HUES48 (cell line): ENCODE results near the gene TMUB1.

Experiments used
- H3K27ac ChIP-seq: one replicate; pipeline ENCODE4 v1.7.0; 2013; ENCODE audit warnings: low read depth, low read length, inconsistent platforms
- H3K27me3 ChIP-seq: 2 replicates; pipeline ENCODE4 v1.6.1; 2013; ENCODE audit warnings: mild to moderate bottlenecking, low read length; ENCODE audit not compliant: control insufficient read depth, insufficient read depth
- H3K36me3 ChIP-seq: 2 replicates; pipeline ENCODE4 v1.6.1; 2013; ENCODE audit warnings: low read length; ENCODE audit not compliant: control insufficient read depth, insufficient read depth
- H3K4me1 ChIP-seq: 2 replicates; pipeline ENCODE4 v1.6.1; 2013; ENCODE audit warnings: mild to moderate bottlenecking, low read length; ENCODE audit not compliant: control insufficient read depth, insufficient read depth
- H3K4me3 ChIP-seq: 2 replicates; pipeline ENCODE4 v1.5.1; 2013; ENCODE audit warnings: mild to moderate bottlenecking, low read depth, low read length
- H3K9ac ChIP-seq: 2 replicates; pipeline ENCODE4 v1.6.1; 2013; ENCODE audit warnings: mild to moderate bottlenecking, low read depth, low read length, moderate library complexity
- H3K9me3 ChIP-seq: 2 replicates; pipeline ENCODE4 v1.6.1; 2013; ENCODE audit warnings: low read length; ENCODE audit not compliant: control insufficient read depth, insufficient read depth

TMUB1 gene

GRCh38 chr7:151074817-151075661, 8.3 kb downstream of the TMUB1 start:
- no peak overlapping the region for H3K27ac ChIP-seq

GRCh38 chr7:151073990-151074389, 9.3 kb downstream of the TMUB1 start:
- Histone ChIP-seq H3K36me3 (peaks cover 69% of the 10 kb centered on the region), H3K4me3 (no peak overlapping the region)

More at GRCh38 chr7:151074817-151075661, 8.3 kb downstream of the TMUB1 start:
- no peaks in the 10 kb centered on the region for H3K9me3 ChIP-seq
- no peak overlapping the region for H3K9ac ChIP-seq
- H3K36me3 ChIP-seq: peaks cover 58% of the 10 kb centered on the region
- no peaks in the 10 kb centered on the region for H3K27me3 ChIP-seq
- no peak overlapping the region for H3K4me3 ChIP-seq
- H3K4me1 ChIP-seq: peaks cover 13% of the 10 kb centered on the region

DNA sequence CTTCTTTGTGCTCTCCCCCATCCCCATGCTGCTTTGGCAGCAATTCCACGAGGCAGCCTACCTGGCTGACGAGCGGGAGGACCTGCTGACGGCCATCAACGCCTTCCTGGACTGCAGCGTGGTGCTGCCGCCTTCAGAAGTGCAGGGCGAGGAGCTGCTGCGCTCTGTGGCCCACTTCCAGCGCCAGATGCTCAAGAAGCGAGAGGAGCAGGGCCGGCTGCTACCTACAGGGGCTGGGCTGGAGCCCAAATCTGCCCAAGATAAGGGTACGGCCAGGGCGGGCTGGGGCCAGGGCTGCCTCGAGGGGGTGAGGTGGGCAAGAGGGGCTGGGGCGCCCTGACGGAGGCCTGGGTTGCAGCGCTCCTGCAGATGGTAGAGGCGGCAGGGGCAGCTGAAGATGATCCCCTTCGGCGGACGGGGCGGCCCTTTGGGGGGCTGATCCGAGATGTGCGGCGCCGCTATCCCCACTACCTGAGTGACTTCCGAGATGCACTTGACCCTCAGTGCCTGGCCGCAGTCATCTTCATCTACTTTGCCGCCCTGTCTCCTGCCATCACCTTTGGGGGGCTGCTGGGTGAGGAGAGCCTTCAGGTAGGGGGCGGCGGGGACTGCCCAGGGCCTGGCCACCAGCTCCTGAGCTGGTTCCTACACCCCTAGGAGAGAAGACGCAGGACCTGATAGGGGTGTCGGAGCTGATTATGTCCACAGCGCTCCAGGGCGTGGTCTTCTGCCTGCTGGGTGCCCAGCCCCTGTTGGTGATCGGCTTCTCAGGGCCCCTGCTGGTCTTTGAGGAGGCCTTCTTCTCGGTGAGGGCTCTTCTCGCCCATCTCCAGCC, 12.0 kb downstream of the TMUB1 start:
- H3K4me1 ChIP-seq: peaks cover 7% of the 10 kb centered on the region
- H3K9me3 ChIP-seq: no peaks in the 10 kb centered on the region
- H3K27ac ChIP-seq: no peak overlapping the region
- H3K36me3 ChIP-seq: peaks cover 93% of the 10 kb centered on the region
- no peaks in the 10 kb centered on the region for H3K27me3 ChIP-seq
- H3K4me3 ChIP-seq: no peak overlapping the region
- no peak overlapping the region for H3K9ac ChIP-seq

More at GRCh38 chr7:151073990-151074389, 9.3 kb downstream of the TMUB1 start:
- H3K4me1 ChIP-seq: peaks cover 4% of the 10 kb centered on the region
- H3K27me3 ChIP-seq: no peaks in the 10 kb centered on the region
- H3K9me3 ChIP-seq: no peaks in the 10 kb centered on the region
- H3K27ac ChIP-seq: no peak overlapping the region
- no peak overlapping the region for H3K9ac ChIP-seq

GRCh38 chr7:151070574-151070960, 12.7 kb downstream of the TMUB1 start:
- Histone ChIP-seq H3K27me3 (no peaks in the 10 kb centered on the region), H3K9me3 (no peaks in the 10 kb centered on the region), H3K4me1 (peaks cover 7% of the 10 kb centered on the region), H3K36me3 (peaks cover 95% of the 10 kb centered on the region), H3K27ac (no peak overlapping the region), H3K9ac (no peak overlapping the region), H3K4me3 (no peak overlapping the region)

DNA sequence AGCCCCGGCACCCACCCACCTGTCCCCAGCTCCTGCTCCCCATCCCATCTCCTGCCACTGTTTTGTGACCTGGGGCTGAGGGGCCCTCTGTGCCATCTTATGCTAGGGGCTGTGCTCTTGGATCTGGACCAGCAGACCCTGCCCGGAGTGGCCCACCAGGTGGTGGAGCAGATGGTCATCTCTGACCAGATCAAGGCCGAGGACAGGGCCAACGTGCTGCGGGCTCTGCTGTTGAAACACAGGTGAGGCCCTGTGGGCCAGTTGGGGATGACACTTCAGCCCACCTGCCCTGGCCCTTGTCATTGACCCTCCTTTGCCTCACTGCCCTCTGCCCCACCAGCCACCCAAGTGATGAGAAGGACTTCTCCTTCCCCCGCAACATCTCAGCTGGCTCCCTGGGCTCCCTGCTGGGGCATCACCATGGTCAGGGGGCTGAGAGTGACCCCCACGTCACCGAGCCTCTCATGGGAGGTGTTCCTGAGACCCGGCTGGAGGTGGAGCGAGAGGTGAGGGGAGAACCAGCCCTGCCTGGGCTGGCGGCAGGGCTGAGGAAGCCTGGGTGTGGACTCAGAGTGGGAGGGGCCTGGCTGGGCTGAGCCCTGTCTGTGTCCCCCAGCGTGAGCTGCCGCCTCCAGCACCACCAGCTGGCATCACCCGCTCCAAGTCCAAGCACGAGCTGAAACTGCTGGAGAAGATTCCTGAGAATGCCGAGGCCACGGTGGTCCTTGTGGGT, 13.3 kb downstream of the TMUB1 start:
- Histone ChIP-seq H3K4me3 (no peak overlapping the region), H3K36me3 (peaks cover 96% of the 10 kb centered on the region), H3K9me3 (no peaks in the 10 kb centered on the region)

GRCh38 chr7:151068069-151068773, 15.1 kb downstream of the TMUB1 start:
- Histone ChIP-seq H3K4me3 (no peak overlapping the region), H3K36me3 (peaks cover 84% of the 10 kb centered on the region), H3K9me3 (no peaks in the 10 kb centered on the region), H3K27ac (peak overlapping the region; percentile 67), H3K9ac (no peak overlapping the region), H3K27me3 (no peaks in the 10 kb centered on the region), H3K4me1 (peaks cover 10% of the 10 kb centered on the region)

More for the DNA sequence above, 13.3 kb downstream of the TMUB1 start:
- no peak overlapping the region for H3K9ac ChIP-seq
- H3K4me1 ChIP-seq: peaks cover 7% of the 10 kb centered on the region
- H3K27ac ChIP-seq: no peak overlapping the region
- no peaks in the 10 kb centered on the region for H3K27me3 ChIP-seq

DNA sequence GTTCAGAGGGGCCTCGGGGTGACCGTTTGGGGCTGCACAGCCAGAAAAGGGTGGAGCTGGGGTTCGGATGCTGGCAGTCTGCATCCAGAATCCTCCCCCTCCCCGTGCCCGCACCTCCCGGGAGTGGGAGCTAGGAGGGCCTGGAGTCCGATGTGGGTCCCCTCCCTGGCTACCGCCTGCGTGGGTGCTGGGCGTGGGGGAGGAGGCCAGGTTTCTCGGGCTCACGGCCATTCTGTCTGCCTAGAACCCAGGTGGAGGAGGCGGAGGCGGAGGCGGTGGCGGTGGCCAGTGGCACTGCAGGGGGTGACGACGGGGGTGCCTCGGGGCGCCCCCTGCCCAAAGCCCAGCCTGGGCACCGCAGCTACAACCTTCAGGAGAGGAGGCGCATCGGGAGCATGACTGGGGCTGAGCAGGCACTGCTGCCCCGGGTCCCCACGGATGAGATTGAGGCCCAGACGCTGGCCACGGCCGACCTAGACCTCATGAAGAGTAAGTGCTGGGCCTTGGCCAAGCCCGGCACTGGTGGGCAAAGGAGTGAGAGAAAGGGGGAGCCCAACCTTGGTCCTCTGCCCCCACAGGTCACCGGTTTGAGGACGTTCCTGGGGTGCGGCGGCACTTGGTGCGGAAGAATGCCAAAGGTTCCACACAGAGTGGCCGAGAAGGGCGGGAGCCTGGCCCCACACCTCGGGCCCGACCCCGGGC, 16.9 kb downstream of the TMUB1 start:
- Histone ChIP-seq H3K27me3 (no peaks in the 10 kb centered on the region), H3K4me3 (no peak overlapping the region), H3K27ac (no peak overlapping the region), H3K9ac (no peak overlapping the region), H3K9me3 (no peaks in the 10 kb centered on the region), H3K36me3 (peaks cover 68% of the 10 kb centered on the region), H3K4me1 (peaks cover 20% of the 10 kb centered on the region)

DNA sequence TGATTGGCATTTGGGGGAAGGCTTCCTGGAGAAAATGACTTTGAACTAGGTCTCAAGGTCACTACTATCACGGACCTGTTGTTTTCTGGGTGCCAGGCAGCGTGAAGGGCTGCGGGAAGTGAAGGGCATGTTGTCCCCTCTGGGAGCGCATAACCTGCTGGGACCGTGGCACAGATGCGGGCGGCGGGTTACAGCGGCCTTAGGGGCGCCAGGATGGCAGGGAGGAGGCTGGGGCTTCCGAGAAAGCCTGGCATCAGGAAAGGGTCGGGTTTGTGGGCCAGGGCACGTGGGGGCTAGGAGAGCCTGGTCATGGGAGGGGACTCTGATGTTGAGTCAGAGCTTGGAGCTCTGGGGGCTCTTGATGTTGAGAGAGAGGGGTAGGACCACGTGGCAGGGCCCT, 17.8 kb downstream of the TMUB1 start:
- H3K36me3 ChIP-seq: peaks cover 59% of the 10 kb centered on the region
- H3K9ac ChIP-seq: no peak overlapping the region
- no peaks in the 10 kb centered on the region for H3K9me3 ChIP-seq
- no peaks in the 10 kb centered on the region for H3K27me3 ChIP-seq
- H3K27ac ChIP-seq: no peak overlapping the region
- H3K4me3 ChIP-seq: no peak overlapping the region
- H3K4me1 ChIP-seq: peaks cover 29% of the 10 kb centered on the region

DNA sequence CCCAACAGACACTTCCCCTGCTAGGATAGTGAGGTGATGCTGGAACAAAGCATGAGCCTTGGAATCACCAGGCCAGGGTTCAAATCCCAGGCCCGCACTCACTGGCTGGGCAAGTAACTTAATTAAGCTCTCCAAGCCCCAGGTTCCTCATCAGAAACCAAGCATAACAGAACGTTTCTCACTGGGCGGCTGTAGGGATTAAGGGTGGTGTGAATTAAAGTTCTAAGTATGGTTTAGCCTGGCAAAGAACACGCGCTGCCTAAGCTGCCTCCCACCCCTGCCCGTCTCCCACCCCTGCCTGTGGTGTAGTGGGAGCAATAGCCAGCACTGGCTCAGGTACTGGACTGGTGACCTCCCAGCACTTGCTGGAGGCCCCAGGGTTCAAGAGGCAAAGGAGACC, 18.3 kb downstream of the TMUB1 start:
- Histone ChIP-seq H3K27me3 (no peaks in the 10 kb centered on the region), H3K4me3 (no peak overlapping the region), H3K36me3 (peaks cover 53% of the 10 kb centered on the region), H3K9ac (no peak overlapping the region), H3K9me3 (no peaks in the 10 kb centered on the region), H3K27ac (no peak overlapping the region), H3K4me1 (peaks cover 31% of the 10 kb centered on the region)

DNA sequence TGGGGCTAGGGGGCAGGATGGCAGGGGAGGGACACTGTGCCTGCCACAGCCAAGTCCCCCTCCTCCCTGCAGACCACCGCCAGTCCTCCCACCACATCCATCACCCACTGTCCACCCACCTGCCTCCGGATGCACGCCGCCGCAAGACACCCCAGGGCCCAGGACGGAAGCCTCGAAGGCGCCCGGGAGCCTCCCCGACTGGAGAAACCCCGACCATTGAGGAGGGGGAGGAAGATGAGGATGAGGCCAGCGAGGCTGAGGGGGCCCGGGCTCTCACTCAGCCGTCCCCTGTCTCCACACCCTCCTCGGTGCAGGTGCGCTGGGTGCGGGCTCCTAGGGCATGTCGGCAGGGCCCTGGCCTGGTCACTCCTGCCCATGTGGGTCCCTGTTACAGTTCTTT, 18.8 kb downstream of the TMUB1 start:
- H3K9ac ChIP-seq: no peak overlapping the region
- peaks cover 48% of the 10 kb centered on the region for H3K36me3 ChIP-seq
- H3K27ac ChIP-seq: no peak overlapping the region
- H3K4me3 ChIP-seq: no peak overlapping the region
- no peaks in the 10 kb centered on the region for H3K27me3 ChIP-seq
- peaks cover 31% of the 10 kb centered on the region for H3K4me1 ChIP-seq
- no peaks in the 10 kb centered on the region for H3K9me3 ChIP-seq
